GM18498 (cell line): ENCODE results near the gene AKR1C2.
"Not testable (repeated sequence)": the region's sequence is repeated elsewhere in the genome, so short reads cannot be mapped to it uniquely, and the experiment has no call there.

ENCODE experiments used
- ATAC-seq: cut with Tn5 transposase; IDR thresholded peaks from one replicate; pipeline ENCODE4 v1.9.1; 2021; ENCODE audit warnings: mild to moderate bottlenecking, moderate library complexity; ENCODE audit not compliant: unreplicated experiment

Gene AKR1C2

DNA sequence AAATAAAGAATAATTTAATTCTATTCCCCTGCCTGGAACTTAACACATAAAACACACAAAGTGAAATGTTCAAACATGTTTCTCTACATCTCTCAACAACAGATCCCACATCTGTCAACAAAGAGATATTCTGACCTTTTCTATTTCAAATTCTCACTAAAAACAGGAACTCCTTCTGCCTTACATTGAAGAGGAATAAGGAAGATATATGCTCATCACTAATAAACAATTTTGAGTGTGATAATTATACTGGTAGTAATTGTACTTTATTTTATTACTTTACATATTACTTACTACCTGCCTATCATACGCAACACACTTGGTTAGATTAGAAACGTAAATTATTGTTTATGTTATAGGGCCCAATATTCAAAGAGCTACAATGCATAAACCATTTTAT is 13.4 kb downstream of the AKR1C2 start:
- ATAC-seq, result no peak

DNA sequence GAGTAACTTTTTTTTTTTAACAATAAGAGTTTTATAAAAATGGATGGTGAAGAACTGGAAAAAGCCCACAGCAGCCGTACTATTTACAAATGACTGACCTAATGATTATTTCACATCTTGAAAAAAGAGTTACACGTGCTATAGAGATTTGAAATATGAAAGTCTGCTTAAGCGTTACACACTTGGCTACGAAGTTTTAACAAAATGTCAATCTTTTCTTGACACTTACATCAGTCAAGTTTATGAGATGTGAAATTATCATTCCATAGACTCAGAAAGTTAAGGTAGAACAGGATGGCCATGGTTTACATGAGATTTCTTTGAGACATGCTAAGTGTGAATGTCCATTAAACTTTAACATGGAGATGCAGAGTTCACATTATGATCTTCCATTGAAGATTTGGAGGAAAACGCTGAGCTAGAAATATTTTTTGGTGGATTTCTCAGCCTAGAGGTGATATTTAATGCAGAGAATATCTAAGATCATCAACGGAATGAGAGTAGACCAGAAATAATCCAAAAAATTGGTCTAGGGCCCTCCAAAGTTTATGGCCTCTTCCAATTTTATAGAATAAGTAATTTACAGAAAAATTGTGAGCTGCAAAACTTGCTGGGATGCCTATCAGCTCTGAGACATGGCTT is 15.5 kb downstream of the AKR1C2 start:
- not testable (repeated sequence) for ATAC-seq

DNA sequence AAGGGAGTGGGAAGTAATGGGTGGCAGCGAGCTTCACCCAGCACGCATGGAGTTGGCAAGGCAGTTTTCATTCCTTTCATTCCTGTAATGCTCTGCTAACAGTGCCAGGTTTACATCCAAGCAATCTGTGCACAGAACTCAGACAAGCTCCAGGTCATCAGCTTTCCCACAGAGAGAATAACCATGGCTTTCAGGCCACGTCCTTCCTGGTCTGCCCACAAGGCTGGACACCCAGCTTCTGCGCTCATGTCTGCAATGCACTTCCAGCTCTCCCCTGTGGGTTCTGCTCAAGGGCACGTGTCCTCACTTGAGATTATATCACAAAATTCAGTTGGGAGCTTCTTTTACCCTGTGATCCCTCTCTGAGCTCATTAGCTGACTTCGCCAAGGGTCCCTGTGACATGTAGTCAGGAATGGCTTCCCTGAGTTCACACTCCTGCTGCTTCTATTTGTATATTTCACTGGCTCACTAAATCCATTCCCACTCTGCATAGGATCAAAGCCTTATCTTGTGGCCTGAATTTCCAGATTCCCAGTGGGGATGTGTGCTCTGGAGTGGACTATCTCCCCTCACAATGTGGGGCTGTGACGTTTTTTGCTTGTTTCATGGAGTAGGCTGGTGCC is 18.6 kb downstream of the AKR1C2 start:
- ATAC-seq, result no peak

DNA sequence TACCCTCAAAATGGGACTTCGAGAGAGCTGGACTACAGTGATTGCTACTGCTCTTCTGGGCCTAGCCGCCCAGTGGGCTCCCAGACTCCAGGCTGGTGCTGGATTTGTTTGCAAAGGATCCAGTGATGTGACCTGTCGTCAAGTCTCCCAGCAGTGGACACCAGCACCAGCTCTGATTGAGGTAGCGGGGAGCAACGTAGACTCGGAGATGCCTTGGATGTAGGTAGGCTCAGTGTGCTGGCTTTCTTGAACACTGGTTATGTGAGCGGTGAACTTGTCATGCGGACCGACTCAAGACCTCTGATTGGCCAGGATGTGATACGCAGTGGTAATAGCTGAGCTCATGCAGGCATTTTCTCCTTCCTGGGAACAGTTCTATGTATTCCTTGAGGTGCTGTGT is 19.4 kb downstream of the AKR1C2 start:
- ATAC-seq, result no peak

DNA sequence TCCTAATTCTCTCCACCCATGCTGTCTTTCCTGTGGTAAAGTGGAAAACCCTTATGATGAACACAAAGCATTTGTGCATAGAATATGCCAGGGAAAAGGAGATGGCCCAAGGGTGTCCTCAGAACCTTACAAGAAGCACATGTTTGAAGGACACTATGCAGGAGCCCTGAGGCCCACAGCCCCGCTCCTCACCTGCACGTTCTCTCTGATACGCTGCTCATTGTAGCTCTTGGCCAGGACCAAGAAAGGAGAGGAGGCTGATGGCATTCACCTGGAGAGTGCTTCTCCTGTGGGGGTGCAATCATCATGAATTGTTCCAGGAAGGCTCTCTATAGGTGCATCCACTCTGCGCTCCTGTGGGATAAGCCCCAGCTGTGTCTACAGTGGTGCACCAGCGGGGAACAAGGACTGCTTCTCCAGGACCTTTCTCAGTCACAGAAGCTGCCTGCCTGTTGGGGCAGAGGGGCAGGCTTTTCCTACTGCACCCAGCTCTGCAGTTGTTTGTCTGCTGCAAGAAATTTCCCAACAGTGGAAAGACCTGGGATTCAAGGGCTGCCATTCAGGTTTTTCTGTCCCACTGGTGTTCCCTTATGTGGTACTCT is 19.9 kb downstream of the AKR1C2 start:
- ATAC-seq, result no peak

DNA sequence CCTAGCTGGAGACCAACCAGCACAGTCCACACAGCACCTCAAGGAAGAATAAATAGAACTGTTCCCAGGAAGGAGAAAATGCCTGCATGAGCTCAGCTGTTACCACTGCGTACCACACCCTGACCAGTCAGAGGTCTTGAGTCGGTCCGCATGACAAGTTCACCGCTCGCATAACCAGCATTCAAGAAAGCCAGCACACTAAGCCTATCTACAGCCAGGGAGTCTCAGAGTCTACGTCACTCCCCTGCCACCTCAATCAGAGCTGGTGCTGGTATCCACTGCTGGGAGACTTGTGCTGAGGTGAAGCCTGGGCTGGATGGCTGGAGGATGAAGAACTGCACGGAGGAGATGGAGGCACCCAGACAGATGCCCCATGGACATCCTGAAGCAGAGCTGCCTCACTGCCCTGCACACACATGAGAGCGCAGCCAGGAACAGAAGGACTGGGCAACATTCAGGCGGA is 20.9 kb downstream of the AKR1C2 start:
- no peak for ATAC-seq

DNA sequence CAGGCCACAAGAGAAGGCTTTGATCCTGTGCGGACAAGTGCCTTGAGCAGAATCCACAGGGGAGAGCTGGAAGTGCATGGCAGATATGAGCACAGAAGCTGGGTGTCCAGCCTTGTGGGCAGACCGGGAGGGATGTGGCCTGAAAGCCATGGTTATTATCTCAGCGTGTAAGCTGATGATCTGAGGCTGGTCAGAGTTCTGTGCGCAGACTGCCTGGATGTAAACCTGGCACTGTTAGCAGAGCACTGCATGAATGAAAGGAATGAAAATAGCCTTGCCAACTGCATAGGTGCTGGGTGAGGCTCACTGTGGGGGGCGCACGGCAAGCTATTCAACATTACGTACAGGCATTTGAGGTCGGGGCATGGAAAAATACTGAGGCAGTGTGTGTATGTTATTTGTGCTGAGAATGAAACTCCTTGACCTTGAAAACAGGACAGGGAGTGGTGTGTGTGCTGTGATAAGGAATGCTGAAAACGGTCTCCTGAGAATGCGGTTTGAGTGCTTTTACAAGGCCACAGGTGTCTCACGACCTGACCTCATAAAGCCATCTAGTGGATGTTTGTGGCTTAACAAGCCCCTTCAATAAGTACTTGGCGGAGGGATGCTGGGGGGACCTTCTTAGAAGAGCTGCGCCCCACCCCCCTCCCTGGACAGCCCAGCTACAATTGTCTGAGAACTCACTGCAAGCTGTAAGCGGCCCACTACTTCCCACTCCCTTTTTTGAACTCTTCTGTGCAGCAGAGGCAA is 21.8 kb downstream of the AKR1C2 start:
- no peak for ATAC-seq

DNA sequence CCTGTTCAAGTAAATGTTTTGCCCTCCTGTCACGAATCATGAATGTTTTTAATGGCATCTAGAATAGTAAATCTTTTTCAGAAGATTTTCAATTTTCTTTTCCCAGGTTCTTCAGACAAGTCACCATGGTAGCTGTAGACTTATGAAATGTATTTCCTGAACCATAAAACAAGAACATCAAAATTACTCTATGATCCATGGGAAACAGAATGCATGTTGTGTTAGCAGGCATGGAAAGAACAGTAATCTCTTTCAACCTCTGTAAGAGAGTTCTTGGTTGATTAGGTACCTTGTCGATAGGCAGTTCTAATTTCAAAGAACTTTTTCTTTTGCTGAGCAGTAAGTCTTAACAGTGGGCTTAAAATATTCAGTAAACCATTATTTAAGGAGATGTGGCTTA is 22.9 kb downstream of the AKR1C2 start:
- no peak for ATAC-seq

DNA sequence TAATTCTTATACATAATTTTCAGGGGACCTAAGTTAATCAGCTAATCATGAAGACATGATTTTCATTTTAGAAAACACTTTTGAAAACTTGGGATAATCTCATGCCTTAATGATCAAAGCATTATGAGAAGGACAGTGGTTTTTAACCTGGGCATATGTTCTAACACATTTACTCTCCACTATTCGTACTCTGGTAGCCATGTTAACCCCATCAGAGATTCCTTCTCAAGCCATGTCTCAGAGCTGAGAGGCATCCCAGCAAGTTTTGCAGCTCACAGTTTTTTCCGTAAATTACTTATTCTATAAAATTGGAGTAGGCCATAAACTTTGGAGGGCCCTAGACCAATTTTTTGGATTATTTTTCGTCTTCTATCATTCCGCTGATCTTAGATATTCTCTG is 24.8 kb downstream of the AKR1C2 start:
- no peak for ATAC-seq

DNA sequence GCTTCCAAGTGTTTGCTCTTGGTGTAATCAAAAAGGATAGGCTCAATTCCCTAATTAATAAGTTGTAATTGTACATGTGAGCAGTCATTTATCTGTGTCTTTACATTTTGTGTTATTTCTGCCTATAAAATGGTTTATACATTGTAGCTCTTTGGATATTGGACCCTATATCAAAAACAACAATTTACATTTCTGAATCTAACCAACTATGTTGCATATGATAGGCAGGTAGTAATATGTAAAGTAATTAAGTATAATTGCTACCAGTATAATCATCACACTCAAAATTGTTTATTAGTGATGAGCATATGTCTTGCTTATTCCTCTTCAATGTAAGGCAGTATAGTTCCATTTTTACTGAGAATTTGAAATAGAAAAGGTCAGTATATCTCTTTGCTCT is 26.6 kb downstream of the AKR1C2 start:
- no peak for ATAC-seq

DNA sequence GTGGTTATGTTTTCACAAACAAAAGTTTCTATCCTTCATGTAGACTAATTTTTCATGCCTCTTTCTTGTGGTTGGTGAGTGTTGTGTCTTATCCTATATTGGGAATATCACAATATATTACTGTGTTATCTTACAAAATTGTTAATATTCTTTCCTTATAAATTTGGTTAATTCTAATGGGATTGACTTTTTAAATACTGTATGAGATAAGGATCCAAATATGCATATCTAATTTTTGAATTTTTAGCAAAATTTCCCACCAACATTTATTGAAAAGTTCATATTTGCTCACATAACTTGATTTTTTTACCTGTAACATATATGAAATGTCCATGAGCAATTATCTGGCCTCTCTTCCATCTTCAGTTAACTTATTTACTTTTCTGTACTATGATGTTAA is 29.3 kb downstream of the AKR1C2 start:
- not testable (repeated sequence) for ATAC-seq

DNA sequence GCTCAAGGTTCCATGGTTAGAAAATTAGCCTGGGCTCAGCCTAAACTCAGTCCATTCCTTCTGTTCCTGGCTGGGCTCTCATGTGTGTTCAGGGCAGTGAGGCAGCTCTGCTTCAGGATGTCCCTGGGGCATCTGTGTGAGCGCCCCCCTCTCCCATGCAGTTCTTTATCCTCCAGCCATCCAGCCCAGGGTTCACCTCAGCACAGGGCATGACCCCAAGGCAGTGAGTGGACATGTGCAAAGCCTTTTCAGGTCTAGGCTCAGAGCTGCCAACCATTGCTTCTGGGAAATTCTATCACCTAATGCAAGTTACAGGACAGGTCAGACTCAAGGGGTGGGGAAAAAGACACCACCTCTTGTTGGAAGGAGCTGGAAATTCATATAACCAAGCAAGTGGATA is 30.4 kb downstream of the AKR1C2 start:
- not testable (repeated sequence) for ATAC-seq

DNA sequence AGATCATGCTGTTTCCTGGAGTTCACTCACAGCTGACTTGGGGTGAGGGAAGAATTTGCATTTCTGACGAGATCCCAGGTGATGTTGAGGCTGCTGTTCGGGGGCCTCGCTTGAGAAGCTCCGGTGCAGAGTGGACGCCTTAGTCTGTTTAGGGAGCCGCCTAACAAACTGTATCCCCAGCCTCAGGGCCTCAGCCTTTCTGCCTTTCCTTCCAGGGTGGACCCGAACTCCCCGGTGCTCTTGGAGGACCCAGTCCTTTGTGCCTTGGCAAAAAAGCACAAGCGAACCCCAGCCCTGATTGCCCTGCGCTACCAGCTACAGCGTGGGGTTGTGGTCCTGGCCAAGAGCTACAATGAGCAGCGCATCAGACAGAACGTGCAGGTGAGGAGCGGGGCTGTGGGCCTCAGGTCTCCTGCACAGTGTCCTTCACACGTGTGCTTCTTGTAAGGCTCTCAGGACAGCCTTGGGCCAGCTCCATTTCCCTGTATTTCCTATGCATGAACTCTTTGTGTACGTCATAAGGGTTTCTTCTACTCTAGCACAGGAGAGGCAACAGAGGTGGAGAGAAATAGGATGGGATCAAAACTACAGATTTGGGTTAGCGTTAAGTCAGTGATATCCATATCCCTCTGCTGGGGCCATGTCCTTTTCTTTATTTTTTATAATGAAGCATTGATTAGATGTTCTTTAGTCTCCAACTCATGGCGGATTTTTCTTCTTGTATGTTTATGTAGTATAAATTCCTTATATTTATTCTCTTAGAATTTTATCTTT is 31.1 kb downstream of the AKR1C2 start:
- not testable (repeated sequence) for ATAC-seq

DNA sequence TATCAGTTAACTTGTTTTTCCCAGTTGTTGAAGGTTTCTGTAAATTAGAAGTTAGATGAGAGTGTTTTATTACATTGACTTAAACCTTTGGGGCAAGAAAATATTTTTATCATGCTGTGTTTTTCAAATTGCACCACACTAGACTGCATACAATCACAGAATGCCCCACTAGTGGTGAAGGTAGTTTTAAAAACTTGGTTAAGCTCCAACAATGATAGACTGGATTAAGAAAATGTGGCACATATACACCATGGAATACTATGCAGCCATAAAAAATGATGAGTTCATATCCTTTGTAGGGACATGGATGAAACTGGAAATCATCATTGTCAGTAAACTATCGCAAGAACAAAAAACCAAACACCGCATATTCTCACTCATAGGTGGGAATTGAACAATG is 33.3 kb downstream of the AKR1C2 start:
- ATAC-seq, result not testable (repeated sequence)

DNA sequence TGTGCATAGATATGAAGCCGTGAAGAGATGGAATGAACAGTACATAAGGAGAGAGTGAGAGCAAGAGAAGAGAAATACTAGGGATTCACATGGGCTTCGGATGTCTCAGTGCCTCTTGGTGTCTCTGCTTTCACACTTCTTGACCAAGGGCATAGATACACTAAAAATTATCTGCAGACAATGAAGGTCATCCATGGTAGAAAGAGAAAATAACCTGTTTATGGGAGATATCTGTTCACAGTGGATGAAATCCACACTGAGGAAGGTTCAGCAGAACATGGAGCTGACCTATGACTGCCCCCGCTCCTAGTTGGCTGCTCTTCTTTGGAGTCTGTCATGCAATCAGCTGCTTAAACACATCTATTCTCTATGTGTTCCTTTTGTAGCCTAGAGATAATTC is 34.4 kb downstream of the AKR1C2 start:
- not testable (repeated sequence) for ATAC-seq

DNA sequence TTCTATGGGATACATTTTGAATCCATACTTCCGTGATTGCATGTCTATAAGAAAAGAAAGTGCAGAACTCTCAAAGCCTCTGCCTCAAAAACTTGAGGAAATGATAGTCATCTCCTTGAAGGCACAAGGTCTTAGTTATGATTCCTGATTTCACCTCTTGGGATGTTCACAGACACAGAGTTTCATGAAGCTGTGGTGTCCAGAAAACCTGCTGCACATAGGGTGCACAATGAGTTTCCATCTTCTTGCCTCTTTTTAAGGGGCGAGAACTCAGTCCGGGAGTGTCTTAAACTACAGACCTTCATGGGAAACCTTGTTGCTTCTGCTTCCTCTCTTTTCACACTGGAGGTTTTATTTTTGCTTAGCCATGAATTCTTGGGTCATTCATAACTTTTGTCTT is 36.5 kb downstream of the AKR1C2 start:
- ATAC-seq, result not testable (repeated sequence)

DNA sequence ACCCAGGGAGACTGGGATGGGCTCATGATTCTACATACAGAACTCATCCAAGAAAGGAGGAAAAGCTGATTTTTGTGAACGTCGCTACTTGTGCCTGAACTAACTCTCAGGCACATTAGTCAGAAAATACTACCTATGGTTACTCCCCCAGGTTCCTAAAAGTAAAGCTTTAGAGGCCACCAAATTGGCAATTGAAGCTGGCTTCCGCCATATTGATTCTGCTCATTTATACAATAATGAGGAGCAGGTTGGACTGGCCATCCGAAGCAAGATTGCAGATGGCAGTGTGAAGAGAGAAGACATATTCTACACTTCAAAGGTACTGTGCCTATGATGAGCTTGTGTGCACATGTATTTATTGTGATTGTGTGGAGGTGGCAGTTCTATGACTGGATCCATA is 37.9 kb downstream of the AKR1C2 start:
- ATAC-seq, result not testable (repeated sequence)

DNA sequence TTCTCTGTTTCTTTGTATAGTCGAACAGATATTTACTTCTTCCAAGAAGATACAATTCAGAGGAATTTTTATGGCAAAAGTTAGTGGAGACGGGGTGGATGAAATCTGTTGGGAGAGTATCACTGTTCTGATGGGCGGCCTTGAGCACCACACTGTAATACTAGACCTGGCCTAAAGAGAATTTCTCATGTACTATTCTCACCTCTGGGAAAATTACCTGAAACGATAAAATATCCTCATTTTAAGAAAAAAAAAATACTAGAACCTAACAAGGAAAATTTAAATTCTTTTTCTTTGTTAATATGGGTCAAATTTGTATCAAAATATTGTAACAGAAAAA is 39.9 kb downstream of the AKR1C2 start:
- ATAC-seq, result not testable (repeated sequence)

DNA sequence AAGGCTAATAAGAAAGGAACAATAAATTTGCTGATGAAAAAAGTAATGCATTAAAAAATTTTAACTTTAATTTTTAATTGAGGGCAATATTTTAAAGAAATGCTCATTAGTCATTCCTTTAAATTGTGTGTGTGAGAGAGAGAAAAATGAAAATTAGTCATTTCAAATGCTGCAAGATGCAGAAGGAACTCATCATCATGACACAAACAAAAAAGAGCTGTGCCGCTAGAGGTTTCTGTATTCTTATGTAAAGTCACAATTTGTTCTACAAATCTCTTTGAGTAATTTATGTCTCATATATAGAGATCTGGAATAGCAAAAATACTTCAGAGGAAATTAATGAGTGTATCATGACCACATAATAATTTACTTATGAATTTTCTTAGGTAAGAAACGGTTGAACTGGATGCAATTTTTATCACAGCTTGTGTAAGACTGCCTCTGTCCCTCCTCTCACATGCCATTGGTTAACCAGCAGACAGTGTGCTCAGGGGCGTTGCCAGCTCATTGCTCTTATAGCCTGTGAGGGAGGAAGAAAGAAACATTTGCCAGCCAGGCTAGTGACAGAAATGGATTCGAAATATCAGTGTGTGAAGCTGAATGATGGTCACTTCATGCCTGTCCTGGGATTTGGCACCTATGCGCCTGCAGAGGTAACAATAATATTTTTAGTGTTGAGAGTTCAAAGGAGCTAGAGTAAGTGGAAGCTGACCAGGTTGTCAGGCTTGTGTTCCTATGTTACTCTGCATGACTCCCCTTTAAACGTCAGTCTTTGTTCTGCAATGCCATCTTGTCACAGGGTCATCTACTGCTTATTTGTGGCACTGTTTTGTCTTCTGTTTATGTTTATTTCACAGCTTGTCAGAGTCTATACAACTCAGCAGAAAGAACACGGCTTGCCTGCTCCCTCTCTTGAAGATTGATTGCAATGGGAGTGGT is 40.5 kb downstream of the AKR1C2 start, which contains the start of gene AKR1C1:
Gene AKR1C1, plus strand, starts transcription at position 540 of the 939 bp plus-strand sequence. Its CDS starts 30 bp downstream, at position 570.
- not testable (repeated sequence) for ATAC-seq

DNA sequence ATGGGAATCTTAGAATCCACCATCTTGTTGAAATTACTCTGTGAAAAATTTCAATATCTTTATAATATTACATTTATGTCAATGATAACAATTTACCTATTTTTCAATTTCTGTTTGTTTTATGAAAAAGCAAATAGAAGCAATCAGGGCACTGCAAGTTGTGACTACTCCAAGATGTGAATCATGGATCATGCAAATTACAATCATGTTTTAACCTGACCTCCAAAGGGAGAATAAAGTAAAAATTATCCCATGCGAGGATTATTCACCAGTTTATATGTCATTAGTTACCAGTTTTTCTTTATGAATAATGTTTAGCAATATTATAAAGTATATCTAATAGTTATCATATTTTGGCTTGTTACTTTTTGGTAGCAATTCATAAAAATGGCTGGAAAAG is 41.3 kb downstream of the AKR1C2 start:
- ATAC-seq, result not testable (repeated sequence)
